Renal pelvis (tissue), 4 donors: ENCODE data around the gene FIBP. TPM values are rescaled to one million over a fixed set of nuclear protein-coding genes. Genes with fewer than 3 reads are reported as not detected.
"Not testable (repeated sequence)": the region's sequence is repeated elsewhere in the genome, so short reads cannot be mapped to it uniquely, and the experiment has no call there.

Source experiments
- DNase-seq: peaks from one replicate; pipeline ENCODE4 v3.0.0-alpha.2; 2013
- polyA plus RNA-seq, 3 donors: library from polyadenylated mRNA; unstranded; fragments of 120-200 nt; gene quantifications; one replicate each; pipeline ENCODE4 v1.2.1, GENCODE V29; 2013; ENCODE audit not compliant: insufficient read length in 3 of 3

FIBP gene
- polyA plus RNA-seq, 3 donors, result 86.5 to 95.6 (median 94.2) TPM

- no peak for DNase-seq
These were observed 36.3 kb downstream of the FIBP start for GRCh38 chr11:65851811-65852507.

GRCh38 chr11:65851083-65851579, 37.1 kb downstream of the FIBP start:
- DNase-seq, result no peak

GRCh38 chr11:65850217-65851082, 37.8 kb downstream of the FIBP start:
- DNase-seq, result no peak

- DNase-seq, result no peak
These were observed 38.5 kb downstream of the FIBP start for GRCh38 chr11:65849771-65850216.

GRCh38 chr11:65849366-65849765, 38.9 kb downstream of the FIBP start:
- DNase-seq, result no peak

- not testable (repeated sequence) for DNase-seq
These were observed 39.6 kb downstream of the FIBP start for GRCh38 chr11:65848693-65849092.

GRCh38 chr11:65847746-65848145, 40.5 kb downstream of the FIBP start:
- no peak for DNase-seq

- DNase-seq, result no peak
These were observed 43.9 kb downstream of the FIBP start for GRCh38 chr11:65844231-65844872.

GRCh38 chr11:65843811-65844210, 44.5 kb downstream of the FIBP start:
- DNase-seq, result no peak

- no peak for DNase-seq
These were observed 46.1 kb downstream of the FIBP start for GRCh38 chr11:65842144-65842543.

GRCh38 chr11:65834202-65834601, 54.1 kb downstream of the FIBP start:
- DNase-seq, result no peak

Other genes starting within 250 kb of the FIBP start
- gene RELA, start 225.6 kb downstream of the FIBP start, polyA plus RNA-seq, result 10 to 100 TPM; 54.3 to 60.4 (median 60.4) TPM
- 10 to 100 TPM; 73.1 to 83.6 (median 73.5) TPM for gene KAT5, start 176.2 kb downstream of the FIBP start, polyA plus RNA-seq
- 10 to 100 TPM; 46.8 to 53.6 (median 51.3) TPM for gene RNASEH2C, start 167.7 kb downstream of the FIBP start, polyA plus RNA-seq
- 10 to 100 TPM in 2 of 3 donors, 1 to 10 TPM in 1; 7.9 to 10.9 (median 10.8) TPM for gene AP5B1, start 107.5 kb downstream of the FIBP start, polyA plus RNA-seq
- 10 to 100 TPM; 14.6 to 17.3 (median 17.1) TPM for gene OVOL1, start 101.4 kb downstream of the FIBP start, polyA plus RNA-seq
- gene SNX32, start 54.5 kb downstream of the FIBP start, polyA plus RNA-seq, result 1 to 10 TPM; 2.1 to 3.3 (median 2.3) TPM
- gene CFL1, start 30.3 kb downstream of the FIBP start, polyA plus RNA-seq, result 100 to 1,000 TPM; 739 to 933 (median 787) TPM
- 10 to 100 TPM; 50.2 to 59.8 (median 53.4) TPM for gene MUS81, start 28.0 kb downstream of the FIBP start, polyA plus RNA-seq
- 100 to 1,000 TPM; 111 to 137 (median 118) TPM for gene EFEMP2, start 15.7 kb downstream of the FIBP start, polyA plus RNA-seq
- 1 to 10 TPM in 2 of 3 donors, under 1 TPM in 1; 0.73 to 1.5 (median 1.5) TPM for gene CTSW, start 8.6 kb downstream of the FIBP start, polyA plus RNA-seq
- gene CCDC85B, start 2.2 kb upstream of the FIBP start, polyA plus RNA-seq, result 10 to 100 TPM; 10.6 to 20.8 (median 13.6) TPM
- gene FOSL1, start 11.9 kb upstream of the FIBP start, polyA plus RNA-seq, result under 1 TPM in 1 of 3 donors, not detected in 2; 0.14 TPM
- 10 to 100 TPM; 35.3 to 46.2 (median 44.4) TPM for gene C11orf68, start 30.6 kb upstream of the FIBP start, polyA plus RNA-seq
- gene DRAP1, start 31.0 kb upstream of the FIBP start, polyA plus RNA-seq, result 100 to 1,000 TPM in 1 of 3 donors, 10 to 100 TPM in 2; 82.5 to 112 (median 93.0) TPM
- gene TSGA10IP, start 57.0 kb upstream of the FIBP start, polyA plus RNA-seq, result under 1 TPM in 2 of 3 donors, not detected in 1; 0.18 to 0.28 TPM
- 10 to 100 TPM; 50.1 to 57.6 (median 55.5) TPM for gene SART1, start 73.3 kb upstream of the FIBP start, polyA plus RNA-seq
- 10 to 100 TPM; 27.9 to 29.9 (median 28.2) TPM for gene EIF1AD, start 113.7 kb upstream of the FIBP start, polyA plus RNA-seq
- 100 to 1,000 TPM; 243 to 285 (median 271) TPM for gene BANF1, start 114.0 kb upstream of the FIBP start, polyA plus RNA-seq
- not detected for gene CST6, start 123.5 kb upstream of the FIBP start, polyA plus RNA-seq
- gene CATSPER1, start 138.0 kb upstream of the FIBP start, polyA plus RNA-seq, result not detected
- 1 to 10 TPM; 5.4 to 6.4 (median 6.1) TPM for gene GAL3ST3, start 160.7 kb upstream of the FIBP start, polyA plus RNA-seq
- 100 to 1,000 TPM; 229 to 250 (median 238) TPM for gene SF3B2, start 163.9 kb upstream of the FIBP start, polyA plus RNA-seq
- gene PACS1, start 181.8 kb upstream of the FIBP start, polyA plus RNA-seq, result 10 to 100 TPM; 46.0 to 53.7 (median 49.2) TPM